Activated naive CD4-positive, alpha-beta T cell treated with anti-CD3 and anti-CD28 coated beads, Interleukin-2, amount 10 ng/mL, durations not matched to agents 5 hours and 36 hours (primary cell): ENCODE data around the gene KRTAP19-2. TPM values are rescaled to one million over a fixed set of nuclear protein-coding genes. Genes with fewer than 3 reads are reported as not detected.

Experiments used
- total RNA-seq, 2 experiments: library from RNA; stranded (reverse); gene quantifications; one replicate each; pipeline ENCODE4 v1.2.3, GENCODE V29; 2021

Gene KRTAP19-2, protein sequence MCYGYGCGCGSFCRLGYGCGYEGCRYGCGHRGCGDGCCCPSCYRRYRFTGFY
- not detected for total RNA-seq

DNA sequence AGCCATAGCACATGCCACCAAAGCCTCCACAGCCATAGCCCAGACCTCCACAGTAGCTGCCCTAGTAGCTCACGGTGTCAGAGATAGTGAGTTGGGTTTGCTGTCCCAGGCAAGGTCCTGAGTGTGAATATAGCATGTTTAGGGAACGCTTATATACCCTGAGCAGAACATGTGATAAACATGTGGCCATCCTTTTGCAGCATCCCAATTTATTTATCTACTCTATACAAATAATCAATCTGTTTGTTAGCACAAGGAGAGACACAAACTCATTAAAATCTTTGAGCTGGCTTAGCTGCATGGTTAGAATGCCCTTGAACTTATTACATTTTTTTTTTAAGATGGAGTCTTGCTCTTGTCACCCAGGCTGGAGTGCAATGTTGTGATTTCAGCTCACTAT is at the start of gene KRTAP19-2:
Gene KRTAP19-2, minus strand, starts transcription at position 101 of the 400 bp plus-strand sequence. Its CDS starts 88 bp downstream, at position 13.

DNA sequence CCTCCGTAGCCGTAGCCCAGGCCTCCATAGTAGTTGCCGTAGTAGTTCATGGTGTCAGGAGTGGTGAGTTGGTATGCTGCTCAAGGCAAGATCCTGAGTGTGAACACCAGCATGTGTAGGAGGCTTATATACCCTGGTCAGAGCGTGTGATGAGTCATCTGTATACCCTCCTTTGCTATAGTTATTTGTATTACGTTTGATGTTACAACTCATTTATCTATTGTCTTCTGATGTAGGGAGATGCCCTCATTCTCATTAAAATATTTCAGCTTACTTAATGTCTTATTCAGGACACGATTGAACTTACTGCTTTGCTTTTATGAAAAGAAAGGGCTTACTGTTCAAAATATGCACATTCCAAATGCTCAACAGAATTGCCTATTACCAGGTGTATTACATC is 14.8 kb upstream of the KRTAP19-2 start, which contains the start of gene KRTAP19-5:
Gene KRTAP19-5, minus strand, starts transcription at position 101 of the 400 bp plus-strand sequence. Its CDS starts 51 bp downstream, at position 50.

DNA sequence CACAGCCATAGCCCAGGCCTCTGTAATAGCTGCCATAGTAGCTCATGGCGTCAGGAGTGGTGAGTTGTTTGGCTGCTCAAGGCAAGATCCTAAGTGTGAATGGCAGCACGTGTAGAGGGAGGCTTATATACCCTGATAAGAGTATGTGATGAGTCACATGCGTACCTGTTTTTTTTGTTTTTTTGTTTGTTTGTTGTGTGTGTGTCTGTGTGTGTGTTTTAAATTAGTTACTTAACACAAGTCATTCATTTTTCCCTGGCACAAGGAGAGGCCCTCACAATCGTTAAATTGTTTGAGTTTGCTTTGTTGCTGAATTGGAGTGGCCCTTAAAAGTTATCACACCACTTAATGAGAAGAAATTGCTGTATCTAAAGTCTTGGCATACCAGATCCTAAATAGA is 9.8 kb upstream of the KRTAP19-2 start, which contains the start of gene KRTAP19-4:
Gene KRTAP19-4, minus strand, starts transcription at position 101 of the 400 bp plus-strand sequence. Its CDS starts 55 bp downstream, at position 46.

DNA sequence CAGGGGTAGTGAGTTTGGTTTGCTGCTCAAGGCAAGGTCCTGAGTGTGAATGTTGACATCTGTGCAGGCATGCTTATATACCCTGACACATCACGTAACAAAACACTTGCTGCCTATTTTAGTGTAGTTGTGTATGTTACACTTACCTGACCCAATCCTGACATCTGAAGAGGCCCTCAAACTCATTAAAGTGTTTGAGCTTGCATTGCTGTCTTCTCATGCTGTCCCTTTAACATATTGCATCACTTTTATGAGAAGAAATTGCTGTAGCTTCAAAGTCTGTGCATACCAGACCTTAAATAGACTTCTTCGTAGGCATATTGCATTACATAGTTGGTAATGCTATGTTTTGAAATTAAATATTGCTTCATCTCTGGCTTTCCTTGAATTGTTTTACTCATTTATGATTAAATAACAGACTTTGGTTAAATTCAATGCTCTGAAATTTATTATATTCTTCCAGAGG is 4.8 kb upstream of the KRTAP19-2 start, which contains the start of gene KRTAP19-3:
Gene KRTAP19-3, minus strand, starts transcription at position 51 of the 466 bp plus-strand sequence. CDS start 56 bp downstream, outside the sequence.

DNA sequence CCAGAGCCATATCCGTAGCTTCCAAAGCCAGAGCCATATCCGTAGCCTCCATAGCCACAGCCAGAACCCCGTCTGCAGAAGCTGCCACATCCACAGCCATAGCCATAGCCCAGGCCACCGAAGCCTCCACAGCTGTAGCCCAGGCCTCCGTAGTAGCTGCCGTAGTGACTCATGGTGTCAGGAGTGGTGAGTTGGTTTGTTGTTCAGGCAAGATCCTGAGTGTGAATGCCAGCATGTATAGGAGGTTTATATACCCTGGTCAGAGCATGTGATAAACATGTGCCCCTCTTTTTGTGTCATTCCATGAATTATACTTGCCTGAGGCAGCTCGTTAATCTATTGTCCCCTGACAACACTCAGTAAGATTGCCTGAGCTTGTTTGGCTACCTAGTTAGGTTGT is 7.1 kb downstream of the KRTAP19-2 start, which contains the start of gene KRTAP19-1:
Gene KRTAP19-1, minus strand, starts transcription at position 223 of the 400 bp plus-strand sequence. Its CDS starts 50 bp downstream, at position 173.

DNA sequence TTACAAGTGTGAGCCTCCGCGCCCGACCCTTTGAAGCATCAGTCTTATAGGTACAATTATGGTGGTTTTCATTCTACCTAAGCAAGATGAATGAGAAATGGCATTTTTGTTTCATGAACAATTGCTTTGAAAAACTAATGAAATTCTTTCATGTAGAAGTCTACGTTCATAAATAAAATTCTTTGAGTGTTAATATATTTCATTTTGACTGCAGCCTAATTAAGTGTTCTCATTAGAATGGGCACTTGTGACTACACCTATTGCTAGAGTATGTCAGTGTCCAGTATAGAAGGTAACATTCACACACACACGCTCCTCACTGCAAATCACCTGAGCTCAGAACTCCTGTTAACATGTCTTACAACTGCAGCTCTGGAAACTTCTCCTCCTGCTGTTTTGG is 47.3 kb downstream of the KRTAP19-2 start, which contains the start of gene KRTAP15-1:
Gene KRTAP15-1, plus strand, starts transcription at position 301 of the 400 bp plus-strand sequence. Its CDS starts 53 bp downstream, at position 354.

Other genes starting within 250 kb of the KRTAP19-2 start
- gene KRTAP24-1, start 204.5 kb downstream of the KRTAP19-2 start, total RNA-seq = not detected
- not detected for gene KRTAP25-1, start 197.9 kb downstream of the KRTAP19-2 start, total RNA-seq
- not detected for gene KRTAP26-1, start 167.1 kb downstream of the KRTAP19-2 start, total RNA-seq
- gene KRTAP27-1, start 149.7 kb downstream of the KRTAP19-2 start, total RNA-seq = not detected
- not detected for gene KRTAP23-1, start 138.8 kb downstream of the KRTAP19-2 start, total RNA-seq
- not detected for gene KRTAP13-2, start 115.2 kb downstream of the KRTAP19-2 start, total RNA-seq
- gene KRTAP13-1, start 91.4 kb downstream of the KRTAP19-2 start, total RNA-seq = not detected
- not detected for gene KRTAP13-3, start 61.5 kb downstream of the KRTAP19-2 start, total RNA-seq
- gene KRTAP13-4, start 57.2 kb downstream of the KRTAP19-2 start, total RNA-seq = not detected
- gene KRTAP15-1, start 47.2 kb downstream of the KRTAP19-2 start, total RNA-seq = not detected
- gene KRTAP19-1, start 7.1 kb downstream of the KRTAP19-2 start, total RNA-seq = not detected
- gene KRTAP19-3, start 4.6 kb upstream of the KRTAP19-2 start, total RNA-seq = not detected
- not detected for gene KRTAP19-4, start 9.7 kb upstream of the KRTAP19-2 start, total RNA-seq
- gene KRTAP19-5, start 14.7 kb upstream of the KRTAP19-2 start, total RNA-seq = not detected
- gene KRTAP19-6, start 54.4 kb upstream of the KRTAP19-2 start, total RNA-seq = not detected
- not detected for gene KRTAP19-7, start 73.9 kb upstream of the KRTAP19-2 start, total RNA-seq
- not detected for gene KRTAP22-2, start 103.0 kb upstream of the KRTAP19-2 start, total RNA-seq
- gene KRTAP6-3, start 105.0 kb upstream of the KRTAP19-2 start, total RNA-seq = not detected
- gene KRTAP6-2, start 111.5 kb upstream of the KRTAP19-2 start, total RNA-seq = not detected
- gene KRTAP22-1, start 113.7 kb upstream of the KRTAP19-2 start, total RNA-seq = not detected
- not detected for gene KRTAP6-1, start 126.5 kb upstream of the KRTAP19-2 start, total RNA-seq
- not detected for gene KRTAP20-1, start 129.0 kb upstream of the KRTAP19-2 start, total RNA-seq
- gene KRTAP20-4, start 133.2 kb upstream of the KRTAP19-2 start, total RNA-seq = not detected
- not detected for gene KRTAP20-2, start 147.8 kb upstream of the KRTAP19-2 start, total RNA-seq
- not detected for gene KRTAP20-3, start 155.4 kb upstream of the KRTAP19-2 start, total RNA-seq
- gene KRTAP21-3, start 231.3 kb upstream of the KRTAP19-2 start, total RNA-seq = not detected